DND-41 (cell line): ENCODE data around the gene TMCC2.

ENCODE experiments used
- CTCF ChIP-seq: IDR thresholded peaks from 2 replicates; pipeline ENCODE4 v1.5.1; 2012; ENCODE audit warnings: borderline replicate concordance, low read length, moderate library complexity, mild to moderate bottlenecking; ENCODE audit not compliant: poor library complexity, severe bottlenecking; ENCODE audit errors: extremely low read depth
- EZH2 ChIP-seq: IDR thresholded peaks from 3 replicates; pipeline ENCODE4 v1.6.1; 2012; ENCODE audit warnings: borderline replicate concordance, low read depth, mild to moderate bottlenecking, moderate library complexity, low read length, inconsistent platforms; ENCODE audit not compliant: severe bottlenecking

DNA sequence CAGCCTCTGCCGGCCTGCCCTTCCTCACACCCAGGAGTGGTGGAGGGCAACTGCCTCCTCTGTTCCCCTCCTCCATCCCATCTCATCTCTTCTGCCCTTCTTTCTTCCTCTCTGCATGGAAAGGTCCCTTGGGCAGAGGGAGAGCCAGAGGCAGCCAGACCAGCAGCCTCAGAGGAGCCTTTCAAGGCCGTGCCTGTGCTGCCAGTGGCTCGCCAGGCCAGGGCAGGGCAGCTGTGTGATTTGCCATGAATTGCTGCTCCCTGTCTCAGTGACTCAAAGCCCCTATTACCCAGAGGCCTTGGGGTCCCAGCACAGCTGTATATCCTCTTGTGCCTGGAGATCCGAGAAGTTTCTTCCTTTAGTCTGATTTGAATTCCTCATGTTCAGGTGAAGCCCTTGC, 21.9 kb downstream of the TMCC2 start:
- no peak for TF ChIP-seq CTCF
- no peak for TF ChIP-seq EZH2
